WTC11 (cell line): ENCODE measurements around the gene ZNF414.
"Not testable (repeated sequence)": the region's sequence is repeated elsewhere in the genome, so short reads cannot be mapped to it uniquely, and the experiment has no call there.

Source experiments
- CTCF ChIP-seq: fragments of 200-600 bp; IDR thresholded peaks from 2 replicates; pipeline ENCODE4 v1.8.0; 2022; ENCODE audit warnings: antibody characterized with exemption
- MLX ChIP-seq: sonication (generic); formaldehyde crosslinking; IDR thresholded peaks from 2 replicates; pipeline ENCODE4 v1.8.1; 2023; ENCODE audit warnings: mild to moderate bottlenecking, missing genetic modification reagents, moderate library complexity
- TF ChIP-seq, protein P1 (sequence below): sonication (generic); formaldehyde crosslinking; conservative IDR thresholded peaks from 2 replicates; pipeline ENCODE4 v1.8.1; 2022; ENCODE audit warnings: mild to moderate bottlenecking, missing genetic modification reagents

DNA sequence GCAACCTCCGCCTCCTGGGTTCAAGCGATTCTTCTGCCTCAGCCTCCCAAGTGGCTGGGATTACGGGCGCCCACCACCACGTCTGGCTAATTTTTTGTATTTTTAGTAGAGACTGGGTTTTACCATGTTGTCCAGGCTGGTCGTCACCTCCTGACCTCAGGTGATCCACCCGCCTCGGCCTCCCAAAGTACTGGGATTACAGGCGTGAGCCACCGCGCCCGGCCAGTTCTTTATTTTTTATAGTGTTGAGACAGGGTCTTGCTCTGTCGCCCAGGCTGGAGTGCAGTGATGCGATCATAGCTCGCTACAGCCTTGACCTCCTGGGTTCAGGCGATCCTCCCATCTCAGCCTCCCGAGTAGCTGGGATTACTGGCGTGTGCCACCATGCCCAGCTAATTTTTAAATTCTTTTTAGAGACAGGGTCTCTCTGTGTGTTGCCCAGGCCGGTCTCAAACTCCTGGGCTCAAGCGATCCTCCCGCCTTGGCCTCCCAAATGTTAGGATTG, 590 bp upstream of the ZNF414 start:
- not testable (repeated sequence) for TF ChIP-seq MLX (CRISPR knock-in tag); CTCF
- TF ChIP-seq, protein P1, sequence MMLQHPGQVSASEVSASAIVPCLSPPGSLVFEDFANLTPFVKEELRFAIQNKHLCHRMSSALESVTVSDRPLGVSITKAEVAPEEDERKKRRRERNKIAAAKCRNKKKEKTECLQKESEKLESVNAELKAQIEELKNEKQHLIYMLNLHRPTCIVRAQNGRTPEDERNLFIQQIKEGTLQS (CRISPR knock-in tag), result not testable (repeated sequence)
